Loucy (cell line): ENCODE results near the gene ALDH18A1.

Source experiments
- H2AFZ ChIP-seq: fragments of 200-600 bp; sonication (generic); 2 replicates; pipeline ENCODE4 v1.6.0; 2016; ENCODE audit warnings: antibody characterized with exemption, mild to moderate bottlenecking, low read length, moderate library complexity
- H3F3A ChIP-seq: fragments of 200-600 bp; 2 replicates; pipeline ENCODE4 v1.6.0; 2016; ENCODE audit warnings: antibody characterized with exemption, low read depth, mild to moderate bottlenecking
- H3K27me3 ChIP-seq: fragments of 200-600 bp; sonication (generic); 2 replicates; pipeline ENCODE4 v1.6.1; 2014; ENCODE audit warnings: low read length, mild to moderate bottlenecking; ENCODE audit not compliant: insufficient read depth, poor library complexity, severe bottlenecking
- H3K36me3 ChIP-seq: fragments of 200-600 bp; sonication (generic); 2 replicates; pipeline ENCODE4 v1.6.1; 2016; ENCODE audit warnings: low read length; ENCODE audit not compliant: insufficient read depth
- H3K4me1 ChIP-seq: fragments of 200-600 bp; sonication (generic); 2 replicates; pipeline ENCODE4 v1.5.1; 2014; ENCODE audit warnings: low read length, mild to moderate bottlenecking; ENCODE audit not compliant: insufficient read depth, poor library complexity, severe bottlenecking
- H3K4me2 ChIP-seq: fragments of 200-600 bp; sonication (generic); 2 replicates; pipeline ENCODE4 v1.6.0; 2014; ENCODE audit warnings: antibody characterized with exemption, low read length, low read depth, mild to moderate bottlenecking; ENCODE audit not compliant: poor library complexity, severe bottlenecking
- H3K4me3 ChIP-seq: fragments of 200-600 bp; sonication (generic); 2 replicates; pipeline ENCODE4 v1.5.1; 2014; ENCODE audit warnings: low read length, mild to moderate bottlenecking, mixed read lengths; ENCODE audit not compliant: poor library complexity, severe bottlenecking
- H3K79me2 ChIP-seq: fragments of 200-600 bp; sonication (generic); 2 replicates; pipeline ENCODE4 v1.6.1; 2014; ENCODE audit warnings: low read length; ENCODE audit not compliant: insufficient read depth
- H3K9ac ChIP-seq: fragments of 200-600 bp; sonication (generic); 2 replicates; pipeline ENCODE4 v1.6.0; 2014; ENCODE audit warnings: mild to moderate bottlenecking, low read depth, low read length, moderate library complexity; ENCODE audit not compliant: poor library complexity, severe bottlenecking
- H3K9me2 ChIP-seq: fragments of 200-600 bp; sonication (generic); replicated peaks from 2 replicates; pipeline ENCODE4 v1.6.1; 2016; ENCODE audit warnings: low read depth, low read length, mixed read lengths
- H3K9me3 ChIP-seq: fragments of 200-600 bp; sonication (generic); 2 replicates; pipeline ENCODE4 v1.6.1; 2014; ENCODE audit warnings: mild to moderate bottlenecking, antibody characterized with exemption, low read length, low read depth; ENCODE audit not compliant: insufficient read depth
- H4K20me1 ChIP-seq: fragments of 200-600 bp; sonication (generic); 2 replicates; pipeline ENCODE4 v1.6.0; 2014; ENCODE audit warnings: antibody characterized with exemption, low read length, mild to moderate bottlenecking; ENCODE audit not compliant: insufficient read depth, poor library complexity, severe bottlenecking
- EZH2phosphoT487 ChIP-seq: fragments of 200-600 bp; IDR thresholded peaks from 2 replicates; pipeline ENCODE4 v1.6.1; 2018; ENCODE audit warnings: antibody characterized with exemption, mild to moderate bottlenecking, moderate library complexity, borderline replicate concordance
- TF ChIP-seq, protein P1 (sequence below): fragments of 200-600 bp; sonication (generic); conservative IDR thresholded peaks from 2 replicates; pipeline ENCODE4 v1.5.1; 2014; ENCODE audit warnings: mild to moderate bottlenecking, antibody characterized with exemption, low read length

The ALDH18A1 gene

GRCh38 chr10:95597788-95598187 lies 58.7 kb downstream of the ALDH18A1 start:
- Histone ChIP-seq H3K4me3 (no peak overlapping the region), H3K27me3 (no peaks in the 10 kb centered on the region), H3K79me2 (no peaks in the 10 kb centered on the region), H3K4me2 (no peak overlapping the region), H3K9me3 (no peaks in the 10 kb centered on the region), H4K20me1 (no peaks in the 10 kb centered on the region), H3K36me3 (no peaks in the 10 kb centered on the region), H2AFZ (no peak overlapping the region), H3K9ac (no peak overlapping the region), H3K9me2 (no peaks in the 10 kb centered on the region), H3F3A (no peaks in the 10 kb centered on the region), H3K4me1 (no peaks in the 10 kb centered on the region)
- TF ChIP-seq, protein P1, sequence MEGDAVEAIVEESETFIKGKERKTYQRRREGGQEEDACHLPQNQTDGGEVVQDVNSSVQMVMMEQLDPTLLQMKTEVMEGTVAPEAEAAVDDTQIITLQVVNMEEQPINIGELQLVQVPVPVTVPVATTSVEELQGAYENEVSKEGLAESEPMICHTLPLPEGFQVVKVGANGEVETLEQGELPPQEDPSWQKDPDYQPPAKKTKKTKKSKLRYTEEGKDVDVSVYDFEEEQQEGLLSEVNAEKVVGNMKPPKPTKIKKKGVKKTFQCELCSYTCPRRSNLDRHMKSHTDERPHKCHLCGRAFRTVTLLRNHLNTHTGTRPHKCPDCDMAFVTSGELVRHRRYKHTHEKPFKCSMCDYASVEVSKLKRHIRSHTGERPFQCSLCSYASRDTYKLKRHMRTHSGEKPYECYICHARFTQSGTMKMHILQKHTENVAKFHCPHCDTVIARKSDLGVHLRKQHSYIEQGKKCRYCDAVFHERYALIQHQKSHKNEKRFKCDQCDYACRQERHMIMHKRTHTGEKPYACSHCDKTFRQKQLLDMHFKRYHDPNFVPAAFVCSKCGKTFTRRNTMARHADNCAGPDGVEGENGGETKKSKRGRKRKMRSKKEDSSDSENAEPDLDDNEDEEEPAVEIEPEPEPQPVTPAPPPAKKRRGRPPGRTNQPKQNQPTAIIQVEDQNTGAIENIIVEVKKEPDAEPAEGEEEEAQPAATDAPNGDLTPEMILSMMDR, result no peak
- no peak for TF ChIP-seq EZH2phosphoT487

GRCh38 chr10:95588025-95588424 lies 68.5 kb downstream of the ALDH18A1 start:
- no peak overlapping the region for H2AFZ ChIP-seq
- no peaks in the 10 kb centered on the region for H3K27me3 ChIP-seq
- H3K4me2 ChIP-seq, result no peak overlapping the region

DNA sequence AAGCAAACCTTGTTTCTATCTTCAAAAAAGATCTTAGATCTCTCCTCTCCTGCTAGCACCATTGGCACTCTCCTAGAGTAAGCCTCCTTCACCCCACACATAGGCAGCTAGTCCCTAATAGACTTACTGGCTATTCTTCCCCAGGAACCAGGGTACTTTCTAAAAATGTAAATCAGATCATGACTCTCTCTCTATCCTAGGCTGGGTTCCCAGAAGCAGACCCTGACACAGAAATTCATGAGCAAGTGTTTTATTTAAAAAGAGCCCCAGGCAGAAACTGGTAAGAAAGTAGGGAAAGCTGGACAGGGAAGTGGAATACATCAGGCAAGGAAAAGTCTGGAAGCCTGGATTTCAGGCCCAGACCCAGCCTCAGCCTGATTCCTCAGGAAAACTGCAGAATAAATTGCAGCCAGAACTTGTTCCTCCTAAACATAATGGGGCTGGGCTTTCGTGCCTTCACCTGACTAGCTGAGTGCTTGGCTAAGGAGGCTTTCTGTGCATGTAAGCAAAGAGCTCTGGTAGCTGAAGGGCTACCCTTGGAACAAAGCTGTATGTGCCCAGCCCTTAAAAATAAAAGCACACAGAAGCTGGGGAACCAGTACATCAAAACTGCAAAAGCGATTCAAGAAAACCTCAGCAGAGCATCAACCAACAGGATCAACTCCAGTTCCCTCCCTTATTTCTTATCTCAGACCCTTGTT lies 76.5 kb downstream of the ALDH18A1 start:
- no peak overlapping the region for H3K9ac ChIP-seq
- H3K4me1 ChIP-seq, result no peaks in the 10 kb centered on the region
- H3K79me2 ChIP-seq, result no peaks in the 10 kb centered on the region
- H3F3A ChIP-seq, result no peaks in the 10 kb centered on the region
- no peaks in the 10 kb centered on the region for H3K36me3 ChIP-seq
- no peaks in the 10 kb centered on the region for H3K9me2 ChIP-seq
- H3K4me2 ChIP-seq, result no peak overlapping the region
- H3K9me3 ChIP-seq, result no peaks in the 10 kb centered on the region
- no peaks in the 10 kb centered on the region for H3K27me3 ChIP-seq
- no peaks in the 10 kb centered on the region for H4K20me1 ChIP-seq
- no peak overlapping the region for H2AFZ ChIP-seq
- TF ChIP-seq, protein P1, result no peak
- no peak for TF ChIP-seq EZH2phosphoT487
- H3K4me3 ChIP-seq, result no peak overlapping the region

More at GRCh38 chr10:95588025-95588424, 68.5 kb downstream of the ALDH18A1 start:
- no peaks in the 10 kb centered on the region for H3K9me3 ChIP-seq
- no peaks in the 10 kb centered on the region for H3K79me2 ChIP-seq
- no peaks in the 10 kb centered on the region for H3K9me2 ChIP-seq
- no peak for TF ChIP-seq EZH2phosphoT487
- TF ChIP-seq, protein P1, result no peak
- no peaks in the 10 kb centered on the region for H4K20me1 ChIP-seq
- no peaks in the 10 kb centered on the region for H3K36me3 ChIP-seq
- H3K4me1 ChIP-seq, result no peaks in the 10 kb centered on the region
- H3F3A ChIP-seq, result no peaks in the 10 kb centered on the region
- no peak overlapping the region for H3K4me3 ChIP-seq
- H3K9ac ChIP-seq, result no peak overlapping the region
